ENCODE results near the gene LRSAM1. TPM values are rescaled to one million over a fixed set of nuclear protein-coding genes. Genes with fewer than 3 reads are reported as not detected.
A peak's percentile ranks its signal among the peaks of the same experiment; 100 is the strongest.

LRSAM1 gene
- total and polyA plus RNA-seq, 9 of the 15 experiments (the other 6 are each of a cell fraction or from before 2014, with no cell fraction given), result 0.07 to 16.2 (median 4.7) TPM

GRCh38 chr9:127423934-127424675 lies 27.2 kb upstream of the LRSAM1 start, which contains the start of gene ZNF79 (continued):
- TF ChIP-seq ZNF282 (CRISPR knock-in tag; IDR thresholded peaks at IDR 0.05) (no peak), BHLHE40 (IDR thresholded peaks at IDR 0.05; ENCODE audit: low read length) (no peak), NFYB (IDR thresholded peaks at IDR 0.05; ENCODE audit: extremely low read depth, insufficient read length) (no peak), ERF (CRISPR knock-in tag; IDR thresholded peaks at IDR 0.05) (no peak), HDAC2 (IDR thresholded peaks at IDR 0.05) (0 out of 2 replicates have a peak, but pooled peaks have one; percentile 22), BRCA1 (IDR thresholded peaks at IDR 0.05) (no peak), BRCA1 (CRISPR knock-in tag; IDR thresholded peaks at IDR 0.05) (no peak), CBX1 (IDR thresholded peaks at IDR 0.05; ENCODE audit: low read depth) (peak; percentile 46; the same call in 1 of the 2 replicates), DEAF1 (CRISPR knock-in tag; IDR thresholded peaks at IDR 0.05) (0 out of 2 replicates have a peak, but pooled peaks have one; percentile 10), ZBED1 (IDR thresholded peaks at IDR 0.05) (no peak; the same call in 1 of the 2 replicates), NR0B1 (IDR thresholded peaks at IDR 0.05; ENCODE audit: partially characterized antibody) (no peak), KHSRP (IDR thresholded peaks at IDR 0.05) (no peak), ZNF124 (CRISPR knock-in tag; IDR thresholded peaks at IDR 0.05) (no peak), ZNF699 (CRISPR knock-in tag; IDR thresholded peaks at IDR 0.05; ENCODE audit: insufficient replicate concordance) (no peak), NR2C1 (IDR thresholded peaks at IDR 0.05) (no peak), NR2C1 (tag; IDR thresholded peaks at IDR 0.05) (peak; percentile 29; the same call in 1 of the 2 replicates), GTF2E2 (tag; IDR thresholded peaks at IDR 0.05) (peak; percentile 71; the same call in 1 of the 2 replicates), ARID3B (CRISPR knock-in tag; IDR thresholded peaks at IDR 0.05; ENCODE audit: borderline replicate concordance) (no peak), CEBPZ (IDR thresholded peaks at IDR 0.05; ENCODE audit: borderline replicate concordance, low read depth, low read length) (no peak)
- TF ChIP-seq, protein P1, sequence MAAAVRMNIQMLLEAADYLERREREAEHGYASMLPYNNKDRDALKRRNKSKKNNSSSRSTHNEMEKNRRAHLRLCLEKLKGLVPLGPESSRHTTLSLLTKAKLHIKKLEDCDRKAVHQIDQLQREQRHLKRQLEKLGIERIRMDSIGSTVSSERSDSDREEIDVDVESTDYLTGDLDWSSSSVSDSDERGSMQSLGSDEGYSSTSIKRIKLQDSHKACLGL (CRISPR knock-in tag; IDR thresholded peaks at IDR 0.05; ENCODE audit: borderline replicate concordance, poor library complexity, severe bottlenecking), result peak; percentile 30

Measured in K562 (cell line).